HK-2 (cell line): ENCODE data around the gene COPZ2.
"Not testable (repeated sequence)": the region's sequence is repeated elsewhere in the genome, so short reads cannot be mapped to it uniquely, and the experiment has no call there.

Experiments used
- DNase-seq: peaks from one replicate; pipeline ENCODE4 v3.0.0-alpha.2; 2018; ENCODE audit not compliant: unreplicated experiment

Gene COPZ2

DNA sequence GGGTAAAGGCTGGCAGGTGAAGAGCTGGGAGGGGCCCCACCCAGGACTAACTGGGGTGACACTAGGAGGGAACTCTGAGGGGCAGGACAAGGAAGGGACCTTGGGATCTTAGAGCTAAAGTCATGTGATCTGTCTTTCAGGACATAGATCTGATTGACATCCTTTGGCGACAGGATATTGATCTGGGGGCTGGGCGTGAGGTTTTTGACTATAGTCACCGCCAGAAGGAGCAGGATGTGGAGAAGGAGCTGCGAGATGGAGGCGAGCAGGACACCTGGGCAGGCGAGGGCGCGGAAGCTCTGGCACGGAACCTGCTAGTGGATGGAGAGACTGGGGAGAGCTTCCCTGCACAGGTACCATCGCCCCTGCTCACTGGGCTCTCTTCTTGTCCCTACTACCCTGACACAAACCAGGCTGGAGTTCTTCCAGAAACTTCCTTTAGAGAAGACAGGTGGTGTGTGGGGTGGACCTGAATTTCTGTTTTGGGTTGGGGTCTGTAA lies 18.7 kb upstream of the COPZ2 start:
- no peak for DNase-seq

DNA sequence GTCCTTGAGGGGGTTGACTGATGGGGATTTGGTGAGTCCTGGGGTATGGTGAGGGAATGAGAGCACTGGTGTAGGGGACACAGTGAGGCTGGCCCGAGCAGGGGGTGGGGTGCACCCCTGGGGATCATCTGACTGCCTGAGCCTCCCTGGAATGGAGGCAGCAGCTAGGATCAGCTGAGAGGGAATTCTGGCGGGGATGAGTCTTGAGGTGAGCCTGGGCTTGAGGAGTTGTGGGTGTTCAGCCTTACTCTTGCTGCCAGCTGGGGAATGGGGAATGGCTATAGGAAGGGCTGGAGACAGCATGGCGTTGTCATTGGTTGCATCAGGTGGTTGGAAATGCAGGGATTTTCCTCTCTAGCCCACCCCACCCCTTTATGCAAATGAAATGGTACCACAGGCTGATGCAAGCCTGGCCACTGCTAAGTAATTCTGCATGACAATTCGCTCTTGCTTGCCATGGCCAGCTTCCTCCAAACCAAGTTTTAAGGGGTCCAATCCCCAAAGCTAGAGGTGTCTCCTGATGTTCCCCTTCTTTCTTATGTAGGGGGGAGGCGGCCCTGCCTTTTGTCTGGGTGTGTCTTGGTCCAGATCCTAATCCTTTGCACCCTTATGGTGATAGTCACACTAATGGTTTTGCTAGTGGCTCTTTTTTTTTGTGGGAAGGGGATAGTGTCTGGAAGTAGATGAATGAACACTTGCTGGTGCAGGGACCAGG lies 18.1 kb upstream of the COPZ2 start:
- peak; percentile 57 for DNase-seq

DNA sequence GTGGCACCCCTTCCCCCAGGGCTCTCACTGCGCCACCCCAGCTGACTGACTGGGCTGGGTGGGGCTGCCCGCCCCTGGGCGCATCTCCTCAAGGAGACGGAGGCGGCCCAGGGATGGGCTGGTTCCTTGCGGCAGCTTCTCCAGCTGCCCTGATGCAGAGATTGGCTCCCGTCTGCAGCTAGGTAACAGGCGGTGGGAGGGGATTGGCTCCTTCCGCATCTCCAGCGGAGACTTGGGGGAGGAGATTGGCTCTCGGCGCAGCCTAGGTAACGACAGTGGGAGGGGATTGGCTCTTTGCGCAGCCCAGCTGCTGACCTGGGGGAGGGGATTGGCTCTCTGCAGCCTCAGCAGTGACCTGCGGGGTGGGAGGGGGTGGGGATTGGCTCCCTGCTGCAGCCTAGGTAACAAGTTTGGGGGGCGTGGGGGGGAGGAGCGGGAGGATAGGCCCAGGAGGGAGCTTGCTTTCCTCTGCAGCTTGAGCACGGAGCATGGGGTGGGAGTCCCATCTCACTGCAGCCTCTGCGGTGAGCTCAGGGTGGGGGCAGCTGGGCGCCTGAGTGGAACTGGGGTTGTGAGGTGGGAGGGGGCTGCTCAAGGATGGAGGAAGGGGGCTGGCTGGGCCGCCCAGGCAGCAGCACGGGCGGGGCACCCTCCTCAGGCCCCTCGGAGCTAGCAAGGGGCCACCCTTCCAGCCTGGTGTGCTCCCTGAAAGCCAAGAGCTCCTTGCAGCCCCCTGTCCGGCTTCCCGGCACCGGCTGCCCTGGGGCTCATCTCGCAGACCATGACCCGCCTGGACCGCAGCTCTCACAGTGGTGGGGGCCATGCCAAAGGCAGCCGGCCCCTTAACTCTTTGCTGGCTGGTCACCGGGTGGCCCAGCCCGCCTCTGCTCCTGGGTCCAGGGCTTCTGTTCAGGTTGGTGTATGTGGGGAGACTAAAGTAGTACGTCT lies 16.9 kb upstream of the COPZ2 start:
- DNase-seq = no peak

DNA sequence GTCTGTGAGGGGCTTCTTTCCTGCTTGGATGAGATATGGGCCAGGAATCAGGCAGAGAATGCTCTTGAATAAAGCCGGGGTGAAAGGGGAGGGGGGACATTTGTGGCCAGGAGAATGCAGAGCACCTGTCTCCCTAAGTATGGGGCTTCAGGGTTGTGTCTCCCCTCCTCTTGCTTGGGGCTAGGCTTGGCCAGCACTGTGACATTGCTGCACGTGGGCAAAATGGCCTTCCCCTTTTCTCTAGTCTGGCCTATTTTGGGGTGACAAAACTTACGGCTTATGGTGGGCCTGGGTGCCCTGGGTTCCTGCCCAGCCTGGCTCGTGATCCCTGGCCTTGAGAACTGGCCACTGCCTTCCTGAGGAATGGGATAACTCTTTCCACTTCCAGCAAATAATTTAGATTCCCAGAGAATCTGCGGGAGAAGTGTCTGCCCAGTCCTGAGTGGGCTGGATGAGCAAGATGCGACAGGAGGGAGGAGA lies 16.2 kb upstream of the COPZ2 start:
- DNase-seq = no peak

DNA sequence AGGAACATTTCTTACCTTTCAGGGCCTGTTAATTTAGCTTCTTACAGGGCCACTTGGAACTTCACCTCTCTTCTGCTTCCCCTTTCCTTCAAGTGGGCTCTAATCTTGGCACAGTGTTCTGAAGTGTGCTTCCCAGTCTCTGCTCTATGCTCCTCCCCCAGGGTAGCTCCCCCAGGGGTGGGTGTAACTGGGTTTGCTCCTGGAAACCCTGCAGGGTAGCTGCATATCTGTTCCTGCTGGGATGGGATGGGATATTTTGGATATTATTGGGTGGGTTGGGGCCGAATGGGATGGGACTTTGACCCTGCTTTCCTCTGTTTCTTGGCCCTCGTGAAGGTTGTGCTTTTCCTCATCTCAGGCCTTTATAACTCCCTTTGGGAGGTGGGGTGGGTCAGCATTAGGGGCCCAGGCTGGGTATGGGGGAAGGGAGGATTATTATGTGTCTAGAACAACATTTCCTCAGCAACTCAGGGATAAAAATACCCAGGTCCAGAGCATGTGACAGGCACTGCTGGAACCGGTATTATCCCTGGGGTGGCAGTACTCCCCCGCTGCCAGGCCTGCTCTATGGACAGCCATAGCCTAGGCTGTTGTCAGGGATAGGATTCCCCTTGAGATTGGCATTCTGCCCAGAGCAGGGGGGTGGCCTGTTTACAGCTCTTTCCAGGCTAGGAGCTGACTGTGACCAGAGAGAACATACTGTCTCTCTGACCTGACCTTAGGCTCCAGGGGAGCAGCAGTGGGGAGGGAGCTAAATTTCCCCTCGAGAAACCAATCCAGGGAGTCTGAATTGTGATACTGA lies 15.6 kb upstream of the COPZ2 start:
- DNase-seq = peak; percentile 44

DNA sequence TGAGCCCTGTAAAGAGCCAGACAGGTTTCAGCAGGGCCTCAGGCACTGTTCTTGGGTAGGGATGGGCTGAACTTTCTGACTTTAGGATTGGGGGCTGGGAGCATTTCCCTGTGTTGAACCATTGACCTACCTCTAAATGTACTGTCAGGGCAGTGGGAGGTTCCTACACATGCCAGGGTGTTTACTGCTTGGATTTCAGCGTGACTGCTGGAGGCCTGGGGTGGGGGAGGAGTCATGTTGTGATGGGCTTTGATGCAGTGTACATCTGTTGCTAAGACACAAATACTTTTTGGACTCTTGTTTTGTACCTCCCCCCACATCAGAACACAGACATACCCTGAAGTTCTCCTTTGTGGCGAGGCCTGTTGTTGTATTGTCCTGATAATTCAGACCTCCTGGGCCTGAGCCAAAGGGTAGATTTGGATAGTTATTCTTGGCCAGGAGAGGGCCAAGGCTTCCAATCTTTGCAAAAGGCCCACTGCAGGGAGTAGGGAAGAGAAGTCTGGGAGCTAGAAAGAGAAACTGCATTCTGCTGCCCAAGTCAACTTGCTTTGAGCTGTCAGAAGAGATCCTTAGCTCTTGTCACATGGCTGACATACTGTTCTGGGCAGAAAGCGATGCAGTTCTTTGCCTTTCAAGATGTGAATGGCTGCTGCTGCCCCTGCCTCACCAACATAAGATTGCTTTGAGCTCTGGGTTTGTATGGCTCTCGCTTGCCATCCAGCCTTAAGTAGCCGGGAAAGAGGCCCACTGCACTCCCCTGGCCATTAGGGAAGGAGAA lies 14.3 kb upstream of the COPZ2 start:
- DNase-seq = no peak

DNA sequence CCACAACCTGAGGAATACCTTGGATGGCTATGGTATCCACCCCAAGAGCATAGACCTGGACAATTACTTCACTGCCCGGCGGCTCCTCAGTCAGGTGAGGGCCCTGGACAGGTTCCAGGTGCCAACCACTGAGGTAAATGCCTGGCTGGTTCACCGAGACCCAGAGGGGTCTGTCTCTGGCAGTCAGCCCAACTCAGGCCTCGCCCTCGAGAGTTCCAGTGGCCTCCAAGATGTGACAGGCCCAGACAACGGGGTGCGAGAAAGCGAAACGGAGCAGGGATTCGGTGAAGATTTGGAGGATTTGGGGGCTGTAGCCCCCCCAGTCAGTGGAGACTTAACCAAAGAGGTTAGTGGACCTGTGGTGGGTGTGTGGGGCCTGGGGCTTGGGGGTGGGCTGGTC lies 13.7 kb upstream of the COPZ2 start:
- no peak for DNase-seq

DNA sequence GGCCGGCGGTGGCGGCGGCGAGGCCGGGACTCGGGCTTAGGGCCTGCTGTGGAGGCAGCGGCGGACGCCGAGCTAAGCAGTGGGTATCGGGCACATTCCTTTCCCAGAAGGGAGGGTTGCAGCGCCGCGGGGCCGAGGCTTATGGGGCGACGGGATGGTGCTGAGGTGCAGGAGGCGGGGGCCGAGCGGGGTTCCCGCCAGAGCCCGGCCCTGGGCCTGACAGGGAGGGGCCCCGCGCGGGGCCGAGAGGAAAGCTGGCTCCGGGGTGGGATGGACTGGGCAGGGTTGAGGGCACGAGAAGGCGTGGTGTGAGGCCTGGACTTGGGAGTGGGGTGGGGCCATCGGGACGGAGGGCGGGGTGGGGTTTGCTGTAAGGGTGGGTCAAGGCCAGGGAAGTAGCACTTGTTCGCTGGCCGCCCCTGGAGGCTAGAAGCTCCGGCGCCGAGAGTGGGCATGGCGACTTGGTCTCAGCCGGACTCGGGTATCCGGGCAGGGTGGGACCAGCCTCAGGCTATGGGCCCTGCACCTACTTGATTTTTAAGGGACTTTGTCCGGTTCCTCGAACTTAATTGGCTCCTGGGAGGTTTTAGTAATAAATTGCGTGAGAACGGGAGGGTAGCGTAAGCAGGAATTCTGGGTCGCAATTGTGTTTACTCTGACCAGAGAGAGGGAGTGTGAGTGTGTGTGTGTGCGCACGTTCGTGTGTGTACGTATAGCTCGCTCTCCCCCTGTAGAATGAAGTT lies 11.0 kb upstream of the COPZ2 start:
- DNase-seq = peak; percentile 97

DNA sequence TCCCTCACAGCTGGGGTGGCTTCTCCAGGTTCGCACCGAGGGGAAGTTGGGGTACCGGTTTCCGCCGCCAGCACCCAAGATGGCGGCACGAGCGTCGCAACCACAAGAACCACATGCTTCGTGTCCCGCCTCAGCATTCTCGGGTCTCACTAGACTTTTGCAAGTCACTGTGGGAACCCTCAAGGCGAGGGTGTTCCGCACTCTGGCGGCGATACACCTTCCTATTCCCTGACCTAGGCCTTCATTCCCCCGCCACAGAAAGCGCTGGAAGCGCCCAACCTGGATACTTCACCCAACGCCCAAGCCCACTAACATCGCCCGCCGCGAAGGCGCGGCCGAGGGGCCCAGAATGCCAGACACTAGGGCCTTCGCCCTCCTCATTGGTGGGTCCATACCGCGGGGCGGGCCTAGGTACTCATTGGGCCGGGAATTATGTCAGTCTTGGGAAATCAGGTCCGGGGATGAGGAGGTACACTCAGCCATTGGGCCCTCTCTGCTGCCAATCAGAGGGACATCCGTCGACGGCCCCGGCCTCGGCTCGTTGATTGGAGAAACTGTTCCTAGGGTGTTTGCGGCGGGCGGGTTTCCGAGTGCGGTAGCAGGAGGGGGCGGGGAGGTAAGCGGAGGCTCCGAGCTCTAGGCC lies 10.3 kb upstream of the COPZ2 start, which contains the start of gene NFE2L1:
NFE2L1 (plus strand) TSS at position 619 of the 643 bp plus-strand sequence. CDS start 2,760 bp downstream, outside the sequence.
- peak; percentile 99 for DNase-seq

DNA sequence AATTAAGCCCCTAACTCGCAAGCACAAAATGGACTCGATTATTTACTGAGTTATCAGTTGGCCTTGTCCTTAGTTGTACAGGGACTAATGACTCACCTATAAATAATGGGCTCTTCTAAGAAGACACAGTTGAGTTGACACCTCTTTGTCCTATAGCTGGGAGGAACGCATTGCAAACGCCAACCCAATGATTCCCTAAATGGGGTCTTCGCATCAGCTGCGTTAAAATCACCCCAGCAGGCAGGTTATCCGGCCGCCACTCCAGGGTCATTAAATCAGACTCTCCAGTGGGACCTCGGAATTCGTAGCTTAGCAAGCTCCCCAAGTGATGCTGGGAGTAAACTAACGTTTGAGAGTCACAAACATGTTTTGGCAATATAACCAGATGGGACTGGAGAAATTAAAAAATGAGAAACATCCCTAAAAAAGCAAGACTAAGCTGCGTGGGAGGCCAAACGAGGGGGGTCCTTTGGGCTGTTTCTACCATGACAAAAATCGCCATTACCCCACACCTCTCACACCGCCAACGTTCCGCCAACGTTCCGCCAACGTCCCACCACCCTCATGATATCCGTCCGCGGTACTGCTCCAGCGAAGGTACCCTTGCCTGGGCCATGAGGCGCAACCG lies 9.6 kb upstream of the COPZ2 start:
- peak; percentile 30 for DNase-seq

DNA sequence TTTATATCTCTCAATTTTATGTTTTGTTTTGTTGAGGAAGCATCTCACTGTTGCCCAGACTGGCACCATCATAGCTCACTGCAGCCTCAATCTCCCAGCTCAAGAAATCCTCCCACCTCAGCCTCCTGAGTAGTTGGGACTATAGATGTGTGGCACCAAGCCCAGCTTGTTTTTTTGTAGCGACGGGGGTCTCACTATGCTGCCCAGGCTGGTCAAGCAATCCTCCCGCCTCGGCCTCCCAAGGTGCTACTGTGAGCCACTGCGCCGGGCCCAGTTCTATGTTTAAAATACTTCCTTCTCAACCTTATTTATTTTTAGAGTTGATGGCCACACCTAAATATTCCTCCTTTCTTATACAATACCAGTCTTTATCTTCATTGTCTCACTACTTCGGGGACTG lies 8.7 kb upstream of the COPZ2 start:
- no peak for DNase-seq

DNA sequence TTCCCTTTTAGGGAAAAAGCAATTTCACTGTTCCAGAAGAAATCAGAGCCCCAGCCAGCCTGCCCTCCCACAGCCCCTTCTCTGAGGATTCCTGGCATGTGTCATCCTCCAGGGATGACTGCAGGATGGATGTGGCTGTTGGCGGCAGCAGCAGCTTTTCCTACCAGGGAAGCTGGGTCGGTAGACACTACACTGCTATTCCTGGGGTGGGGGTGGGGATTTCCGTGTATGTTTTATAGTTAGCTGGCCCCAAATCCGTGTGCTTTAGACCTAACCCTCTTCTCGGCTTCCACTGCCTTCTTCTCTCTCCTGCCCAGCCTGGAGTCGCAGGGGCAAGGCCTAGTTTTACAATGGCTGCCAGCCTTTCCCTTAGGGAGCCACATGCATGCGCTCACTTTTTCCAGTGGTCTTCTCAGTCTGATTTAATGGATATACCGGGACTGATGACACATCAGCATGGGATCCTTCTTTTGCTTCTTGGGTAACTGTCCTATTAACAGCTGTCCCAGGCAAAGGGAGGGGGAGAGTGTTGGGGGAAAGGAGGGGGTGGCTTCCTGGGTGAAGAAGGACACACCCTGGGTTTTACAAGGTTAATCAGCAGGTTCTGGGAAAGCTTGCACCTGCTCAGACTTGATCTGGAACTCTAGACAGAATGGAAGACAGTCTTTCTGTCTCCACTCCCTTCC lies 7.9 kb upstream of the COPZ2 start:
- peak; percentile 28 for DNase-seq

DNA sequence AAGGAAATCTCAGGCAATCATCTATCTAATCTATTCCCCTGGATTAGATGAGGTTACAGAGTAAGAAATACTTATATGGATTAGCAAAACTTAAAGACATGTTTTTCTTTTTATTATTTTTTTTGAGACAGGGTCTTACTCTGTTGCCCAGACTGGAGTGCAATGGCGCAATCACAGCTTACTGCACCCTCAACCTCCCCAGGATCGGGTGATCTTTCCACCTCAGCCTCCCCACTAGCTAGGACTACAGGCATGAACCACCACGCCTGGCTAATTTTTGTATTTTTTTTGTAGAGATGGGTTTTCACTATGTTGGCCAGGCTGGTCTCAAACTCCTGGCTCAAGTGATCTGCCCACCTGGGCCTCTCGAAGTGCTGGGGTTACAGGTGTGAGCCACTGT lies 7.3 kb upstream of the COPZ2 start:
- no peak for DNase-seq

DNA sequence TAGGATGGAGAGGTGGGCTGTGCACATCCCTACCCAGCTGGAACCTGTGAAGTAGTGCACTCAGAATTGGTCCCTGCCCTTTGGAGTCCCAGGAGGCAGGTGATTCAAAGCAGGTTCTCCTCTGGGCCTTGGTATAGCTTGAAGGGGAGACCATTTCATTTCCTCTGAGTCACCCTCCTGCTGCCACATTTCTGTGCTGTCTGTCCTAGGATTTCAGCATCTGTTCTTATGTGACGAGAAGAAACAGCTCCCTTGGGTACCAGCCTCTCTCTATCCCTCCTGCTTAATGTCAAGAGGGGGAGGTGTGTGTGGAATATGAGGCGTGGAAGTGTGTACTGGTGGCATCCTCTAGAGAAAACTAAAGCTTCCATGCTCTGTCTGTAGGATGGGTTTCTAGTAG lies 5.6 kb upstream of the COPZ2 start:
- DNase-seq = no peak

DNA sequence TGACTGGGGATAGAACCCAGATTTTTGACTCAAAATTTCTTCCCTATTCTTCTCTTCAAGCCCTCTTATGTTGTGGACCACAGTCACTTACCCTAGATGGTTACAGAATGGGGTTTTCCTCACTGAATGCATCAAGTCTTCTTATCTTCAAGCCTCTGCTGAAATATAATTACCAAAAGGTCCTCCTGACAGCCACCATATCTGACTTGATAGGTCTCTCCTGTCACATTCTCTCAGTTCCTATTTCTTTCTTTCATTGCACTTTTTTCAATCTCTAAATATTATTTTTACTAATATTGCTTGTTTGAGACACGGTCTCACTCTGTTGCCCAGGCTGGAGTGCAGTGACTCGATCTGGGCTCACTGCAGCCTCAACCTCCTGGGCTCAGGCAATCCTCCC lies 1.1 kb upstream of the COPZ2 start:
- no peak for DNase-seq

DNA sequence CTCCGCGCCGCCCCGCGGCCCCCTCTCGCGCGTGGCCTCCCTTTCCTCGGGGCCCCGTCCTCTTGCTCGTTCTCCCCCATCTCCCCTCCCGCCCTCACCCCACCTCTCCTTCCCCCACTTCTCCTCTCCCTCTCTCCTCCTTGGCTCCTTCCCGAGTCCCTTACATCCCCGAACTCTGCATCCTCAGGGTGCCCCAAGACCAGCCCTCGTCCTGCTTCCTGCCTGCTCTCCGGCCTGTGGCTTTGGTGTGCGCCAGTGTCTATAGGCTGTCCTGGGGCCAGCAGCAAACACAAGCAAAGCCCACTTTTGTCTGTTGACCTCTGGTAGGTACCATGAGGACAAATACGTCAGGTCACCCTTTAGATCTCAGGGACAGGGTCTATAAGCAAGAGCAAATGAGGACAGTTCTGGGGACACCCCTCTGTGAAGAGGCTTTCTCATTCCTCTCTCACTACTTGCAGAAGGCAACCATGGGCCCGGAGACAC lies 284 bp upstream of the COPZ2 start:
- peak; percentile 21 for DNase-seq

DNA sequence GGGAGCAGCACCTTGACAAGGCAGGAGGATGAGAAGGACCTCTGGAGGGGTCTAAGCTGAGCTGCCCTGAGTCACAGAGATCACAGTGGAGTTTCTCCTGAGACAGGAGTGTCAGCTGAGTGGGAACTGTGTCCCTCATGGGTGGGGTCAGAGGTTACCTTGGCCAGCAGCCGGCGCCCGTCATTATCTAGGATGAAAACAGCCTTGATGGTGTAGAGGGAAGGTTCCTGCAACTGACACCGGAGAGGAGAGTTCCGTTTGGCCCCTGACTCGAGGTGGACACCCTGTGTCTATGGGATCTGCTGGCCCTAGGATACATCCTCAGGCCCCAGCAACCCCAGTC lies 933 bp downstream of the COPZ2 start:
- DNase-seq = no peak

DNA sequence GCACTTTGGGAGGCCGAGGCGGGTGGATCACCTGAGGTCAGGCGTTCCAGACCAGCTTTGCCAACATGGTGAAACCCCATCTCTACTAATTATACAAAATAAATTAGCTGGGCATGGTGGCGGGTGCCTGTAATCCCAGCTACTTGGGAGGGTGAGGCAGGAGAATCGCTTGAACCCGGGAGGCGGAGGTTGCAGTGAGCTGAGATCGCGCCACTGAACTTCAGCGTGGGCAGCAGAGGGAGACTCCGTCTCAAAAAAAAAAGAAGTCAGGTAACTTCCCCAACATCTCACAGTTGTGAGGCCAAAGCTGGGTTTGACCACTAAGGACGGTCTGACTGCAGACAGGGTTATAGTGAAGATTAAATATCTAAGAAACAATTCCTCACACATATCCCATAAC lies 2.9 kb downstream of the COPZ2 start:
- not testable (repeated sequence) for DNase-seq

DNA sequence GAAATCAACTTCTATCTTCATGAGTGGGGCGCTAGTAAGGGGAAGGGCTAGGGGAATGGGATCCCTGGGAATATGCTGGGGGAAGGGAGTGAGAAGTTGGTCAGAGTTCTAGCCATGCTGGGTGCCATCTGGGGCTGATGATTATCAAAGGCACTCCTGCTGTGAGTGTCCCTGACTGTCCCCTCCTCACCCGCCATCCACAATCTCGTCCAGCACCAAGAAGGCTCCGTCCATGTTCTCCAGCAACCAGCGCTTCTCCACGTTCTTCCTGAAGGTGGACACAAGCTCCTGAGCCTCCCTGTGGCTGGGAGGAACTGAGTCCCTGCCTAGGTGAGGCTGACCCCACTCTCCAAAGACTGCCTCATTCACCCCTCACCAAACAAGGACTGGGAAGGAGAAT lies 5.6 kb downstream of the COPZ2 start:
- no peak for DNase-seq
